HFFc6 (cell line): Measurements from ENCODE around the gene DPH2. TPM values are rescaled to one million over a fixed set of nuclear protein-coding genes. Genes with fewer than 3 reads are reported as not detected.
A peak's percentile ranks its signal among the peaks of the same experiment; 100 is the strongest.

Experiments used
- DNase-seq: peaks from one replicate; pipeline ENCODE4 v3.0.0-alpha.2; 2018
- H3K27ac Mint-ChIP-seq: 2 replicates; pipeline ENCODE4 v1.8.0; 2020; ENCODE audit warnings: mild to moderate bottlenecking, mixed read lengths
- H3K27me3 Mint-ChIP-seq: 2 replicates; pipeline ENCODE4 v1.8.0; 2021; ENCODE audit warnings: mild to moderate bottlenecking, moderate library complexity, mixed read lengths; ENCODE audit not compliant: insufficient read depth
- H3K36me3 Mint-ChIP-seq: 2 replicates; pipeline ENCODE4 v1.8.0; 2021; ENCODE audit warnings: low read depth, mixed read lengths
- H3K4me1 Mint-ChIP-seq: 2 replicates; pipeline ENCODE4 v1.8.0; 2020; ENCODE audit warnings: low read depth, mixed read lengths
- H3K4me3 Mint-ChIP-seq: 2 replicates; pipeline ENCODE4 v1.8.0; 2020; ENCODE audit warnings: mild to moderate bottlenecking, moderate library complexity, mixed read lengths
- H3K9me3 Mint-ChIP-seq: 2 replicates; pipeline ENCODE4 v1.8.0; 2020; ENCODE audit warnings: mild to moderate bottlenecking, mixed read lengths
- total RNA-seq, 6 experiments: library from RNA; stranded (reverse); fragmentation: NEBNext Ultra II Directional; extraction: Animal tissue kit (Norgen Biotek cat#: 25700); gene quantifications; 2 replicates in 1 of 6; 3 replicates in 5 of 6; pipeline ENCODE4 v1.2.3, GENCODE V29; 2021
- TF ChIP-seq, protein P1 (sequence below): fragments of 200-600 bp; sonication (generic); IDR thresholded peaks from 2 replicates; pipeline ENCODE4 v1.5.0; 2021; ENCODE audit warnings: antibody characterized with exemption, mild to moderate bottlenecking

DPH2 gene
- total RNA-seq, 6 experiments from 2014 or later: 19.1 to 22.7 (median 20.8) TPM

DNA sequence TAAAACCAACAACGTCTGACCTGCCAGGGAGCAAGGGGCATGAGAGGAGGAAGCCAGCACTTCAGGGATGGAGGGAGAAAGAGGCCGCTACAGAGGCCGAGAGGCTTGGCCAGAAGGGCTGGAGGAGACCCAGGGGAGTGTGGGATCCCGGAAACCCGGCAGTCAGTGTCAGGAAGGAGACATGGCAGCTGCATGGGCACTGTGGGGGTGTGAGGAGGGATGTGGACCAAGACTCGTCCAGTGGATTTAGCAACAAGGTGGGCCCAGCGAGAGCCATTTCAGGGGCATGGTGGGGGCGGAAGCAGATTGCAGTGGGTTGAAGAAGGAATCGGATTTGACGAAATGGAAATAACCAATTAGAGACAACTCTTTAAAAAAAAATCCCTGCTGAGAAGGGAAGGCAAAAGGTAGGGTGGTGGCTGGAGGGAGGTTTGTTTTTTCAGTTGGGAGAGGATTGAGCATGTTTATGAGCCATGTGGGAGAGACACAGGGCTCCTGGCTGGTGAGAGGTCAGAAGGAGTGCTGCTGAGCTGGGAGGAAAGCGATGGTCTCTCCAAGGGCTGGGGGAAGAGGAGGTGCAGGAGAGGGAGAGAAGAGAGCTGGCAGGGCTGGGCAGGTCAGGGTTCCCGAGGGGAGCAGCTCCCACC, 13.6 kb downstream of the DPH2 start:
- H3K4me3 Mint-ChIP-seq: no peak overlapping the region
- H3K9me3 Mint-ChIP-seq: no peaks in the 10 kb centered on the region
- H3K27me3 Mint-ChIP-seq: peaks cover 6% of the 10 kb centered on the region
- peaks cover 30% of the 10 kb centered on the region for H3K36me3 Mint-ChIP-seq
- H3K27ac Mint-ChIP-seq: no peak overlapping the region
- TF ChIP-seq, protein P1, sequence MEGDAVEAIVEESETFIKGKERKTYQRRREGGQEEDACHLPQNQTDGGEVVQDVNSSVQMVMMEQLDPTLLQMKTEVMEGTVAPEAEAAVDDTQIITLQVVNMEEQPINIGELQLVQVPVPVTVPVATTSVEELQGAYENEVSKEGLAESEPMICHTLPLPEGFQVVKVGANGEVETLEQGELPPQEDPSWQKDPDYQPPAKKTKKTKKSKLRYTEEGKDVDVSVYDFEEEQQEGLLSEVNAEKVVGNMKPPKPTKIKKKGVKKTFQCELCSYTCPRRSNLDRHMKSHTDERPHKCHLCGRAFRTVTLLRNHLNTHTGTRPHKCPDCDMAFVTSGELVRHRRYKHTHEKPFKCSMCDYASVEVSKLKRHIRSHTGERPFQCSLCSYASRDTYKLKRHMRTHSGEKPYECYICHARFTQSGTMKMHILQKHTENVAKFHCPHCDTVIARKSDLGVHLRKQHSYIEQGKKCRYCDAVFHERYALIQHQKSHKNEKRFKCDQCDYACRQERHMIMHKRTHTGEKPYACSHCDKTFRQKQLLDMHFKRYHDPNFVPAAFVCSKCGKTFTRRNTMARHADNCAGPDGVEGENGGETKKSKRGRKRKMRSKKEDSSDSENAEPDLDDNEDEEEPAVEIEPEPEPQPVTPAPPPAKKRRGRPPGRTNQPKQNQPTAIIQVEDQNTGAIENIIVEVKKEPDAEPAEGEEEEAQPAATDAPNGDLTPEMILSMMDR: no peak
- DNase-seq: no peak
- H3K4me1 Mint-ChIP-seq: peaks cover 49% of the 10 kb centered on the region

DNA sequence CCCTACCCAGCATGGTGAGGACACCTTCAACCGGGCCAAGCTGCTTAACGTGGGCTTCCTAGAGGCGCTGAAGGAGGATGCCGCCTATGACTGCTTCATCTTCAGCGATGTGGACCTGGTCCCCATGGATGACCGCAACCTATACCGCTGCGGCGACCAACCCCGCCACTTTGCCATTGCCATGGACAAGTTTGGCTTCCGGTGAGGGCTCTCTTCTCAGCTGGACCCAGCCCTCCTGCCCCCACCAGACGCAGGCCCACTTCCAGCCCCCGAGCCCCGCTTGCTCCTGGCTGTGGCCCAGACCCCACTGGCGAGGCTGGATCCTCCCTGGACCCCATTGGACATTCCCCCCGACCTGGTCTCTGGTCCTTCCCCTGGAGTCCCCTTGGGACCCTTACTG, 15.0 kb downstream of the DPH2 start:
- Mint-ChIP-seq H3K27me3 (peaks cover 4% of the 10 kb centered on the region), H3K9me3 (no peaks in the 10 kb centered on the region), H3K4me1 (peaks cover 45% of the 10 kb centered on the region), H3K36me3 (peaks cover 30% of the 10 kb centered on the region), H3K27ac (no peak overlapping the region), H3K4me3 (no peak overlapping the region)
- no peak for DNase-seq
- TF ChIP-seq, protein P1: no peak

DNA sequence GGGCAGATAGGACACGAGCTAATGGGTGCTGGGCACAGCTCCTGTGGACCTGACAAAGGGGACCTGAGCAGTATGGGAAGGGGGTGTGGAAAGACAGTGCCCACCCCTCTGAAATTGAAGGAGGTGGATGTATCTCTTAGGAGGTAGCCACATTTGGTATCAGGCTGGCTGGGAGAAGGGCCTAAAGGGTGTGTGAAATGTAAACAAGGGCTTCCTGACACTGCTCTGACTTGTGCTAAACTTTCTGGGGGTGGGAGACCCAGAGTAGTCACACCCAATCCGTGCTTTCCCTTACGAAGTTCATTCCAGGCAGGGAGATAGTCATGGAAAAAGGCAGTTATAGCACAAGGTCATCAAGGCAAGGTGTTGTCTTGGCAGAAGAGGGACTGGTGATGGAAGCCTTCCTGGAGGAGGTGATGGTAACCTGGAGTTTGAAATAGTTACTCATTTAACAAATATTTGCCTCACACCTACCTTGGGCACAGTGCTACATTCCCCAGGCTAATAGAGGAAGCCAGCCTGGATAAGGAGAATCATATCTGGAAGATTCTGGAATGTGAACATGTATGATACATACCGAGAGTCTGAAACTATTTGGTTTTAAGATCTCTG, 16.3 kb downstream of the DPH2 start:
- H3K4me1 Mint-ChIP-seq: peaks cover 41% of the 10 kb centered on the region
- no peak for DNase-seq
- peaks cover 25% of the 10 kb centered on the region for H3K36me3 Mint-ChIP-seq
- peak overlapping the region; percentile 59; the same call in 1 of the 2 replicates for H3K27ac Mint-ChIP-seq
- H3K4me3 Mint-ChIP-seq: no peak overlapping the region
- H3K9me3 Mint-ChIP-seq: no peaks in the 10 kb centered on the region
- TF ChIP-seq, protein P1: no peak
- H3K27me3 Mint-ChIP-seq: peaks cover 7% of the 10 kb centered on the region

DNA sequence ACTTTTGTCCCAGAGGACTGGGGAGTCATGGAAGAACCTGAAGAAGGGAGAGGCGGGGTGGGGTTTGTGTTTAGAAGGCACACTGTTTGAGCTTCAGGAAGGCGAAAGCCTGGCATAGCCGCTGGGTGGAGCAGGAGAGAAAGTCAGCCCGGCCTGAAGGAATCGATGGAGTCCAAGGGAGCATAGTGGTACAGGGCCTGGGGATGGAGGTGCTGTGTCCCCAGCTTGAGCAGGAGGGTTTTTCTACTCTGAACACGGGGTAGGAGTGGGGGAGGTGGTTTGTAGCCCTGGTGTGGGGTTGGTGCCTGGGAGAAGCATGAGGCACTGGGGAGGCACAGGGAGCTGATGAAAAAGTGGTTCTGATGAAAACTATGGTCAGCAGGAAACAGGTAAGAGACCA, 16.9 kb downstream of the DPH2 start:
- H3K9me3 Mint-ChIP-seq: no peaks in the 10 kb centered on the region
- H3K27me3 Mint-ChIP-seq: peaks cover 11% of the 10 kb centered on the region
- H3K4me3 Mint-ChIP-seq: no peak overlapping the region
- TF ChIP-seq, protein P1: no peak
- H3K4me1 Mint-ChIP-seq: peaks cover 44% of the 10 kb centered on the region
- H3K36me3 Mint-ChIP-seq: peaks cover 25% of the 10 kb centered on the region
- no peak for DNase-seq
- H3K27ac Mint-ChIP-seq: peak overlapping the region; percentile 59

DNA sequence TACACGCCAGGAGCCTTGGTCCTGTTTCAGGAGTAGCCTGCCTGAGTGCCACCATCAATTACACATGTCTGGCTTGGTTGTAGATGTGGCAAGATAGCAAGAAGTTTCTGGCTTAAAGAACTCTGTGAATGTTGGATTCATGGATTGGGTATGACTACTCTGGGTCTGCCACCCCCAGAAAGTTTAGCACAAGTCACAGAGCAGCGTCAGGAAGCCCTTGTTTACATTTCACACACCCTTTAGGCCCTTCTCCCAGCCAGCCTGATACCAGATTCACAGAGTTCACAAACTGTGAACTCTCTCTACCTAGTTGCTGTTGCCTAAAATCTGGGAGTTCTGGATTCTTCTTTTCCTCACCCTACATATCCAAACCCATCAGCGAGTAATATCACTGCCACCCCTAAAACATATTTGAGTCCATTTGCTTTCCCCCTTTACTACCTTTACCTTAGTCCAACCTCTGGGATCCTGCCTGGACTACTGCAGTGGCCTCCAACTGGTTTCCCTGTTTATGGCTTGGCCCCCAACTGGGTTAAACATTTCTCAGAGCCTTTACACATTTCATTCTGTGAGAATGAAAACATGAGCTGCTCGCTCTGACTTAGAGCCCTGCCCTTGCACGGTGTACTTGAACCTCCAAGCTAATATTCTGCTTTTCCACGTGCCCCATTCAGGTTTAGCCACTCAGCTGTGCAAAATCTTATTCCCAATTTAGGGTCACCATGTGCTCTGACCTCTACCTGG, 17.5 kb downstream of the DPH2 start:
- no peak for DNase-seq
- H3K4me3 Mint-ChIP-seq: no peak overlapping the region
- no peaks in the 10 kb centered on the region for H3K9me3 Mint-ChIP-seq
- peak overlapping the region; percentile 59 for H3K27ac Mint-ChIP-seq
- peaks cover 11% of the 10 kb centered on the region for H3K27me3 Mint-ChIP-seq
- peaks cover 21% of the 10 kb centered on the region for H3K36me3 Mint-ChIP-seq
- TF ChIP-seq, protein P1: no peak
- peaks cover 44% of the 10 kb centered on the region for H3K4me1 Mint-ChIP-seq
